H9 (cell line): ENCODE measurements around the gene PDIA2. TPM values are rescaled to one million over a fixed set of nuclear protein-coding genes. Genes with fewer than 3 reads are reported as not detected.
A peak's percentile ranks its signal among the peaks of the same experiment; 100 is the strongest.

Experiments used
- DNase-seq: peaks from one replicate; pipeline ENCODE4 v3.0.0-alpha.2; 2017
- H2AFZ ChIP-seq: one replicate; pipeline ENCODE4 v1.6.1; 2013; ENCODE audit warnings: mild to moderate bottlenecking, low read length, control low read depth, moderate library complexity
- H2AK5ac ChIP-seq: 2 replicates; pipeline ENCODE4 v1.6.1; 2013; ENCODE audit warnings: low read length, control low read depth, mixed read lengths; ENCODE audit not compliant: insufficient read length
- H2BK120ac ChIP-seq: one replicate; pipeline ENCODE4 v1.6.1; 2013; ENCODE audit warnings: low read depth, mild to moderate bottlenecking, low read length, control low read depth, inconsistent platforms; ENCODE audit not compliant: poor library complexity, severe bottlenecking
- H2BK12ac ChIP-seq: 2 replicates; pipeline ENCODE4 v1.6.1; 2013; ENCODE audit warnings: low read length, control low read depth, mixed read lengths, low read depth; ENCODE audit not compliant: insufficient read length
- H2BK15ac ChIP-seq: 2 replicates; pipeline ENCODE4 v1.6.1; 2013; ENCODE audit warnings: low read depth, low read length, control low read depth
- H2BK20ac ChIP-seq: one replicate; pipeline ENCODE4 v1.6.1; 2013; ENCODE audit warnings: low read depth, mild to moderate bottlenecking, low read length, control low read depth, inconsistent platforms; ENCODE audit not compliant: poor library complexity, severe bottlenecking
- H2BK5ac ChIP-seq: 2 replicates; pipeline ENCODE4 v1.6.1; 2013; ENCODE audit warnings: low read length, control low read depth, mixed read lengths; ENCODE audit not compliant: insufficient read length
- H3K14ac ChIP-seq: 2 replicates; pipeline ENCODE4 v1.6.1; 2013; ENCODE audit warnings: low read length, control low read depth; ENCODE audit not compliant: insufficient read depth
- H3K18ac ChIP-seq: 2 replicates; pipeline ENCODE4 v1.6.1; 2013; ENCODE audit warnings: low read depth, mild to moderate bottlenecking, mixed read lengths, low read length, control low read depth; ENCODE audit not compliant: insufficient read length
- H3K23ac ChIP-seq: 2 replicates; pipeline ENCODE4 v1.6.1; 2013; ENCODE audit warnings: low read length, control low read depth, mixed read lengths, low read depth; ENCODE audit not compliant: insufficient read length
- H3K23me2 ChIP-seq: 2 replicates; pipeline ENCODE4 v1.6.1; 2013; ENCODE audit warnings: low read depth, mild to moderate bottlenecking, mixed read lengths, low read length, control low read depth; ENCODE audit not compliant: insufficient read length, poor library complexity, severe bottlenecking
- H3K27ac ChIP-seq: 2 replicates; pipeline ENCODE4 v1.5.1; 2013; ENCODE audit warnings: low read length, control low read depth, mixed read lengths, low read depth; ENCODE audit not compliant: insufficient read length
- H3K27me3 ChIP-seq: 2 replicates; pipeline ENCODE4 v1.6.1; 2013; ENCODE audit warnings: low read length, control low read depth, inconsistent platforms; ENCODE audit not compliant: insufficient read depth
- H3K4ac ChIP-seq: 2 replicates; pipeline ENCODE4 v1.6.1; 2013; ENCODE audit warnings: low read depth, mild to moderate bottlenecking, control low read depth, inconsistent platforms, low read length, moderate library complexity
- H3K4me1 ChIP-seq: 2 replicates; pipeline ENCODE4 v1.6.1; 2013; ENCODE audit warnings: low read length, control low read depth, inconsistent platforms; ENCODE audit not compliant: insufficient read depth
- H3K4me2 ChIP-seq: 2 replicates; pipeline ENCODE4 v1.6.1; 2013; ENCODE audit warnings: low read length, control low read depth, mixed read lengths; ENCODE audit not compliant: insufficient read length, insufficient read depth
- H3K56ac ChIP-seq: 2 replicates; pipeline ENCODE4 v1.6.1; 2013; ENCODE audit warnings: low read depth, mild to moderate bottlenecking, mixed read lengths, low read length, control low read depth; ENCODE audit not compliant: insufficient read length
- H3K79me1 ChIP-seq: 2 replicates; pipeline ENCODE4 v1.6.1; 2013; ENCODE audit warnings: low read depth, mild to moderate bottlenecking, moderate library complexity, low read length, control low read depth, inconsistent platforms; ENCODE audit not compliant: insufficient read depth, poor library complexity, severe bottlenecking
- H3K79me2 ChIP-seq: 2 replicates; pipeline ENCODE4 v1.6.1; 2013; ENCODE audit warnings: low read length, control low read depth, inconsistent platforms; ENCODE audit not compliant: insufficient read depth
- H3K9ac ChIP-seq: 2 replicates; pipeline ENCODE4 v1.6.1; 2013; ENCODE audit warnings: low read length, control low read depth, mixed read lengths; ENCODE audit not compliant: insufficient read length; ENCODE audit errors: extremely low read depth
- H3K9me3 ChIP-seq: one replicate; pipeline ENCODE4 v1.6.1; 2013; ENCODE audit warnings: low read depth, low read length, inconsistent platforms; ENCODE audit not compliant: control insufficient read depth
- H3T11ph ChIP-seq: one replicate; pipeline ENCODE4 v1.6.1; 2013; ENCODE audit warnings: mild to moderate bottlenecking, low read length, control low read depth, inconsistent platforms
- H4K20me1 ChIP-seq: one replicate; pipeline ENCODE4 v1.6.1; 2013; ENCODE audit not compliant: control insufficient read depth, insufficient read length, insufficient read depth
- H4K5ac ChIP-seq: 2 replicates; pipeline ENCODE4 v1.6.1; 2013; ENCODE audit warnings: low read depth, mild to moderate bottlenecking, mixed read lengths, low read length, control low read depth; ENCODE audit not compliant: insufficient read length
- H4K8ac ChIP-seq: replicated peaks from 2 replicates; pipeline ENCODE4 v1.6.1; 2013; ENCODE audit warnings: low read length, control low read depth, mixed read lengths, low read depth; ENCODE audit not compliant: insufficient read length
- H4K91ac ChIP-seq: 2 replicates; pipeline ENCODE4 v1.6.1; 2013; ENCODE audit warnings: low read depth, mild to moderate bottlenecking, moderate library complexity, mixed read lengths, low read length, control low read depth; ENCODE audit not compliant: insufficient read length
- H3K27ac Mint-ChIP-seq, 3 experiments: 2 replicates in 2 of 3; 3 replicates in 1 of 3; pipeline ENCODE4 v1.8.0; 2020 to 2021; ENCODE audit warnings: mixed read lengths in 3 of 3, mild to moderate bottlenecking in 1 of 3, moderate library complexity in 1 of 3
- H3K27me3 Mint-ChIP-seq: 2 replicates; pipeline ENCODE4 v1.8.0; 2021; ENCODE audit warnings: low read depth, mild to moderate bottlenecking, moderate library complexity, mixed read lengths
- H3K36me3 Mint-ChIP-seq, 3 experiments: 2 replicates in 2 of 3; 3 replicates in 1 of 3; pipeline ENCODE4 v1.8.0; 2020 to 2021; ENCODE audit warnings: low read depth in 3 of 3, mixed read lengths in 3 of 3; ENCODE audit not compliant: insufficient read depth in 1 of 3
- H3K4me1 Mint-ChIP-seq, 2 experiments: 2 replicates each; pipeline ENCODE4 v1.8.0; 2020; ENCODE audit warnings: mixed read lengths in 2 of 2
- H3K4me3 Mint-ChIP-seq, 2 experiments: 2 replicates in 1 of 2; 3 replicates in 1 of 2; pipeline ENCODE4 v1.8.0; 2020 to 2021; ENCODE audit warnings: mild to moderate bottlenecking in 2 of 2, mixed read lengths in 2 of 2, moderate library complexity in 1 of 2
- H3K9me3 Mint-ChIP-seq, 2 experiments: 2 replicates in 1 of 2; 3 replicates in 1 of 2; pipeline ENCODE4 v1.8.0; 2020; ENCODE audit warnings: mild to moderate bottlenecking in 2 of 2, mixed read lengths in 2 of 2, moderate library complexity in 1 of 2
- CTCF ChIP-seq: fragments of 200-600 bp; sonication (generic); conservative IDR thresholded peaks from 3 replicates; pipeline ENCODE4 v1.8.0; 2021; ENCODE audit warnings: antibody characterized with exemption, mild to moderate bottlenecking
- WGBS: extraction: QIAGEN DNeasy Blood & Tissue Kit; methylation state at CpG from one replicate; pipeline ENCODE4 v1.1.7; 2013; ENCODE audit warnings: missing lambda C conversion rate, low lambda C conversion rate, mixed read lengths; ENCODE audit not compliant: insufficient read length; ENCODE audit errors: extremely low coverage; 5-methylcytosine and 5-hydroxymethylcytosine counted together
- total RNA-seq: library from RNA; stranded (reverse); gene quantifications from 2 replicates; pipeline ENCODE4 v1.2.1, GENCODE V29; 2021

The PDIA2 gene
- total RNA-seq, 1 experiment from 2014 or later, result 1.4 TPM

- WGBS, result no CpG with 5 or more reads among the region's 19 CpGs
- no peak overlapping the region for H2BK20ac ChIP-seq
Measured at GRCh38 chr16:316741-317464, 33.9 kb downstream of the PDIA2 start.

More at GRCh38 chr16:316741-317464, 33.9 kb downstream of the PDIA2 start:
- no peak overlapping the region for H4K8ac ChIP-seq
- no peaks in the 10 kb centered on the region for H3K27me3 Mint-ChIP-seq
- peak overlapping the region in 2 of 3 experiments; percentile 27 to 64; a peak in 1 of 7 replicates for H3K27ac Mint-ChIP-seq
- no peaks in the 10 kb centered on the region for H3K27me3 ChIP-seq
- H3K9ac ChIP-seq, result no peak overlapping the region
- no peak overlapping the region for H3K4me3 Mint-ChIP-seq
- H3T11ph ChIP-seq, result no peak overlapping the region
- no peak overlapping the region for H2AFZ ChIP-seq
- peaks cover 22% of the 10 kb centered on the region in 2 experiments for H3K4me1 Mint-ChIP-seq
- H3K23ac ChIP-seq, result no peak overlapping the region
- H2AK5ac ChIP-seq, result no peak overlapping the region
- no peak overlapping the region for H3K4me2 ChIP-seq
- H2BK12ac ChIP-seq, result no peak overlapping the region
- H3K36me3 Mint-ChIP-seq, result peaks cover 5 to 33% (median 31%) of the 10 kb centered on the region in 3 experiments; a peak in 6 of 7 replicates
- no peaks in the 10 kb centered on the region for H3K9me3 Mint-ChIP-seq
- no peak overlapping the region for H3K4ac ChIP-seq
- DNase-seq, result no peak
- no peaks in the 10 kb centered on the region for H4K20me1 ChIP-seq
- no peak overlapping the region for H2BK15ac ChIP-seq
- H3K27ac ChIP-seq, result no peak overlapping the region
- H3K18ac ChIP-seq, result no peak overlapping the region
- H3K79me1 ChIP-seq, result peaks cover 5% of the 10 kb centered on the region
- H4K5ac ChIP-seq, result no peak overlapping the region
- no peak overlapping the region for H3K14ac ChIP-seq
- no peak overlapping the region for H3K56ac ChIP-seq
- TF ChIP-seq CTCF, result no peak
- no peaks in the 10 kb centered on the region for H3K9me3 ChIP-seq
- no peaks in the 10 kb centered on the region; the same call in 1 of the 2 replicates for H3K4me1 ChIP-seq
- H2BK120ac ChIP-seq, result no peak overlapping the region
- no peaks in the 10 kb centered on the region for H3K23me2 ChIP-seq
- no peak overlapping the region for H2BK5ac ChIP-seq
- peaks cover 3% of the 10 kb centered on the region; the same call in 1 of the 2 replicates for H3K79me2 ChIP-seq
- no peak overlapping the region for H4K91ac ChIP-seq
